ENCODE measurements around the gene UGT2B17. TPM values are rescaled to one million over a fixed set of nuclear protein-coding genes. Genes with fewer than 3 reads are reported as not detected.
"Not testable (repeated sequence)": the region's sequence is repeated elsewhere in the genome, so short reads cannot be mapped to it uniquely, and the experiment has no call there.

Gene UGT2B17
- total RNA-seq, 1 experiment from 2014 or later: not detected

GRCh38 chr4:68570122-68570507, 6.0 kb downstream of the UGT2B17 start:
- TF ChIP-seq TCF7L2 (IDR thresholded peaks at IDR 0.05; ENCODE audit: low read depth, low read length) (no peak), REST (IDR thresholded peaks at IDR 0.05; ENCODE audit: insufficient read depth in 1 of 2, low read depth in 2 of 2, low read length in 1 of 2) (no peak), SIN3A (IDR thresholded peaks at IDR 0.05; ENCODE audit: borderline replicate concordance, insufficient read depth, low read depth, low read length) (no peak), POLR2AphosphoS5 (IDR thresholded peaks at IDR 0.05; ENCODE audit: low read depth, low read length) (no peak)
- H3K4me3 ChIP-seq (ENCODE audit: low read depth in 2 of 2, low read length in 2 of 2): no peak overlapping the region
- no peaks in the 10 kb centered on the region for H3K36me3 ChIP-seq (ENCODE audit: control insufficient read depth, insufficient read depth, low read length)
- H3K27ac ChIP-seq (ENCODE audit: low read length): no peak overlapping the region
- in situ Hi-C loops (cut with HindIII; ENCODE audit: low pct_unique_long_range_greater_than_20kb, low sequenced_read_pairs) (no loop called here), intact Hi-C loops (cut with micrococcal nuclease; ENCODE audit: unreplicated experiment) (no loop called here)
- CTCF ChIA-PET: no interaction called here
- no peaks in the 10 kb centered on the region for H3K4me1 ChIP-seq (ENCODE audit: control insufficient read depth, insufficient read depth, low read length)
- DNase-seq (ENCODE audit: low read depth, low spot score) (no peak), ATAC-seq (no peak)
- H3K27me3 ChIP-seq (ENCODE audit: control insufficient read depth, insufficient read depth, low read length): no peaks in the 10 kb centered on the region
- BruUV-seq (replicated peaks): no TSS peak
- POLR2A ChIA-PET: no interaction called here
- H3K9me3 ChIP-seq (ENCODE audit: control insufficient read depth, insufficient read depth, low read depth, low read length): no peaks in the 10 kb centered on the region

DNA sequence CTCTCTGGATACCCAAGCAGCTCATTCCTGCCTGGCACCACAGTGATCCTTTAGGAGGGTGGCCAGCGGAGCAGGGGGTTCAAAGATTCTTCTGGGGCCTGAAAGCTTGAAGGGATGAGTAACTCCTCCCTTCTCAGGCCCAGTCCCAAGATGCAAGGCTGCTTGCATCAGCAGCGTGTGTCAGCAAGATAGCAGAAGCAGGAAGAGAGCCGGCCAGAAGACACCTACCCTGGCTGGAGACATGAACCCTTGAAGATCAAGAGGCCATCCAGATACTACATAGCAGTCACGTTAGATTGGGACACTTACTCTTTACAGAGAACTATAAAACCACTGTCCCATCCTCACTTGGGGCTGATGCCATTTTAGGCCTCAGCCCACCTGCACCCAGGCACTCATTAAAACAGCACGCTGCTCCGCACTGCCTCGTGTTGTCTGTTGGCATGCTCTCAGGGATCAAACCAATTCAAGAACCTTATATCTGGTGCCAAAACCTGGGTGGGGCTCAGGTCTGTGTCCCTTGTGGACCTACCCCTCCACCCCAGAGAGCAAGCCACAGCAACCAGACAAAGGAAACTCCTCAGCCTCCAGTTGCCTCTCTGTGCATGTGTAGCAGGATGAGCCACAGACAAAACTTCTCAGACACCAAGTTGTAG, 6.5 kb downstream of the UGT2B17 start:
- BruUV-seq (replicated peaks): no TSS peak

DNA sequence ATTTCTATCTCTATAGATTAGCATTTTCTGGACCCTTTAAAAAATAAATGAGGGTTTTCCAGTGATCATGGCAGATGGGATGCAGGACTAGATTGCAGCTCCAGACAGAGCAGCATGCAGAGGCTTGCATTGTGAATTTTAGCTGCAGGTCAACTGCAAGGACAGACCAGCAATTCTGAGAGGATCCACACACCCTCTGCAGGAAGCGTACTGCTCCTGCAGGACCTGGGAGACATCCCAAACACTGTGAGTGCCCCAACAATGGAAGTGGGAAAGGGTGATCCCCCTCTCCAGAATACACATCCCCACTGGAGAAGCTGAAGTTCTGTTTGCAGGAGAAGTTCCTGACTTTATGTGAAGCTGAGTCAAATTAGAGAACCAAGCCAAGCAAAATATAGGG, 7.1 kb downstream of the UGT2B17 start:
- H3K4me1 ChIP-seq (ENCODE audit: control insufficient read depth, insufficient read depth, low read length); DNase-seq (ENCODE audit: low read depth, low spot score); ATAC-seq; H3K27ac ChIP-seq (ENCODE audit: low read length); POLR2A ChIA-PET; intact Hi-C loops (cut with micrococcal nuclease; ENCODE audit: unreplicated experiment); CTCF ChIA-PET; H3K36me3 ChIP-seq (ENCODE audit: control insufficient read depth, insufficient read depth, low read length); in situ Hi-C loops (cut with HindIII; ENCODE audit: low pct_unique_long_range_greater_than_20kb, low sequenced_read_pairs); H3K4me3 ChIP-seq (ENCODE audit: low read depth in 2 of 2, low read length in 2 of 2); BruUV-seq (replicated peaks); H3K9me3 ChIP-seq (ENCODE audit: control insufficient read depth, insufficient read depth, low read depth, low read length); H3K27me3 ChIP-seq (ENCODE audit: control insufficient read depth, insufficient read depth, low read length): not testable (repeated sequence)

More for the DNA sequence above, 6.5 kb downstream of the UGT2B17 start:
- H3K36me3 ChIP-seq (ENCODE audit: control insufficient read depth, insufficient read depth, low read length): no peaks in the 10 kb centered on the region
- DNase-seq (ENCODE audit: low read depth, low spot score) (no peak), ATAC-seq (no peak)
- ChIA-PET POLR2A (no interaction called here), CTCF (no interaction called here)
- in situ Hi-C loops (cut with HindIII; ENCODE audit: low pct_unique_long_range_greater_than_20kb, low sequenced_read_pairs) (no loop called here), intact Hi-C loops (cut with micrococcal nuclease; ENCODE audit: unreplicated experiment) (no loop called here)
- H3K27me3 ChIP-seq (ENCODE audit: control insufficient read depth, insufficient read depth, low read length): no peaks in the 10 kb centered on the region
- H3K4me3 ChIP-seq (ENCODE audit: low read depth in 2 of 2, low read length in 2 of 2): no peak overlapping the region
- TF ChIP-seq REST (IDR thresholded peaks at IDR 0.05; ENCODE audit: insufficient read depth in 1 of 2, low read depth in 2 of 2, low read length in 1 of 2): no peak
- TF ChIP-seq POLR2AphosphoS5 (IDR thresholded peaks at IDR 0.05; ENCODE audit: low read depth, low read length): no peak
- H3K9me3 ChIP-seq (ENCODE audit: control insufficient read depth, insufficient read depth, low read depth, low read length): no peaks in the 10 kb centered on the region
- no peak overlapping the region for H3K27ac ChIP-seq (ENCODE audit: low read length)
- no peaks in the 10 kb centered on the region for H3K4me1 ChIP-seq (ENCODE audit: control insufficient read depth, insufficient read depth, low read length)

DNA sequence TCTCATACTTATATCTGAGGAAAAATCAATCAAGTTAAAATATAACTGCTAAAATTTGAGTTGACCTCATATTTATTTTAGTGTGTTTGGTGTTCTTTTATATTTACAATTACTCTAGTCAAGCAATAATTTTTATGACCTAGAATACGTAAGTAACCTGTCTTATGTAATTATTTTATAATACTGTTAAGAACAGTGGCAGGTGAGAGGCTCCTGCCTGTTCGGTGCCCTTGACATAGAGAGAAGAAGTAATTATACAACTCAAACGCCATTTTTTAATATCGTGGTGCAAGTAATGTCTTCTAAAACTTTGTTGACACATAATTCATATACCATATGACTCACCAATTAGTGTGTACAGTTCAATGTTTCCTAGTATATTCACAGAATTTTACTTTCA, 7.6 kb downstream of the UGT2B17 start:
- ATAC-seq; DNase-seq (ENCODE audit: low read depth, low spot score); intact Hi-C loops (cut with micrococcal nuclease; ENCODE audit: unreplicated experiment); in situ Hi-C loops (cut with HindIII; ENCODE audit: low pct_unique_long_range_greater_than_20kb, low sequenced_read_pairs); H3K36me3 ChIP-seq (ENCODE audit: control insufficient read depth, insufficient read depth, low read length); POLR2A ChIA-PET; BruUV-seq (replicated peaks); H3K4me1 ChIP-seq (ENCODE audit: control insufficient read depth, insufficient read depth, low read length); H3K4me3 ChIP-seq (ENCODE audit: low read depth in 2 of 2, low read length in 2 of 2); H3K9me3 ChIP-seq (ENCODE audit: control insufficient read depth, insufficient read depth, low read depth, low read length); H3K27me3 ChIP-seq (ENCODE audit: control insufficient read depth, insufficient read depth, low read length); CTCF ChIA-PET; H3K27ac ChIP-seq (ENCODE audit: low read length): not testable (repeated sequence)

DNA sequence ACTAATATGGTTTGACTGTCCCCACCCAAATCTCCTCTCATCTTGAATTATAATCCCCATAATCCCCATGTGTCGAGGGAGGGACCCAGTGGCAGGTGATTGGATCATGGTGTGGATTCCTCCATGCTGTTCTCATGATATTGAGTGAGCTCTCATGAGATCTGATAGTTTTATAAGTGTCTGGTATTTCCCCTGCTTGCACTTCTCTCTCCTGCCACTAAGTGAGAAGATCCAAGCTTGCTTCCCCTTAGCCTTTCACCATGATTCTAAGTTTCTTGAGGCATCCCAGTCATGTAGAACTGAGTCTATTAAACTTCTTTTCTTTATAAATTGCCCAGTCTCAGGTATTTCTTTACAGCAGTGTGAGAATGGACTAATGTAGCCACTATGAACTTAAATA, 9.8 kb downstream of the UGT2B17 start:
- CTCF ChIA-PET; H3K9me3 ChIP-seq (ENCODE audit: control insufficient read depth, insufficient read depth, low read depth, low read length); intact Hi-C loops (cut with micrococcal nuclease; ENCODE audit: unreplicated experiment); ATAC-seq; BruUV-seq (replicated peaks); H3K36me3 ChIP-seq (ENCODE audit: control insufficient read depth, insufficient read depth, low read length); H3K27me3 ChIP-seq (ENCODE audit: control insufficient read depth, insufficient read depth, low read length); in situ Hi-C loops (cut with HindIII; ENCODE audit: low pct_unique_long_range_greater_than_20kb, low sequenced_read_pairs); POLR2A ChIA-PET; H3K4me3 ChIP-seq (ENCODE audit: low read depth in 2 of 2, low read length in 2 of 2); H3K27ac ChIP-seq (ENCODE audit: low read length); DNase-seq (ENCODE audit: low read depth, low spot score); H3K4me1 ChIP-seq (ENCODE audit: control insufficient read depth, insufficient read depth, low read length): not testable (repeated sequence)

Measured in Panc1 (cell line).